Measurements from ENCODE around the gene PDXP. TPM values are rescaled to one million over a fixed set of nuclear protein-coding genes. Genes with fewer than 3 reads are reported as not detected.
A peak's percentile ranks its signal among the peaks of the same experiment; 100 is the strongest.

PDXP gene
- total and polyA plus RNA-seq, 2 of the 13 experiments (the other 11 are each of a cell fraction or from before 2014, with no cell fraction given), result 58.2 to 70.6 TPM

DNA sequence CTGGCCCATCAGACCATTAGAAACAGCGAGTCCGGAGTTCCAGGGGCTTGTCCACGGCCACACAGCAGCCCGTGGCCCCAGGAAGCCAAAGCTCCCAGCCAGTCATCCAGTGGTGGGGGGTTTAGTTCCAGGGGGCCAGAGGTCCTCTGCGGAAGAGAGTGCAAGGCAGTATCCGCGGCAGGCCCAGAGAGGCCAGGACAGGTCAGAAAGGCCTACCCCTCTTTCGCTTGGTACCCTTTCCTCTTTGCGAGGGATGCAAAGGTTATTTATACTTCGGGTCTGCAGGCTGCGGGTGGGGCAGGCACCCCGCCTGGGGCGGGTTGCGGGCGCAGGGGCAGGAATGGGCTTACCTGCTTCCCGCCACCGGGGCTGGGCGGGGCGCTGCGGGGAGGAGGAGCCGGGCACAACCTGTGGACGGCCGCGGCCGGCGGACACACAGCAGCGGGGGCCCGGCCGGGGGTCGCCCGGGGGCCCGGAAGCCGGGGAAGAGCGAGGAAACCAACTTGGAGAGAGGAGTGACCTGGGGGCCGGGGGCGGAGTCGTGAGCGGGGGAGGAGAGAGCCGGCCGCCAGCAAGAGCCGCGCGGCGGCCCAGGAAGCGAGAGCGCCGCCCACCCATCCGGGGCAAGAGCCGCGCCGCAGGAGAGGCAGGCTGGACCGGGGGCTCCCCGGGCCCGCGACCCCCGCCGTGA, 19.3 kb upstream of the PDXP start, which contains the start of gene SH3BP1 (continued):
- TF ChIP-seq ZNF124 (CRISPR knock-in tag; IDR thresholded peaks at IDR 0.05) (no peak), ZNF101 (CRISPR knock-in tag; IDR thresholded peaks at IDR 0.05; ENCODE audit: borderline replicate concordance, low read depth) (no peak), AFF4 (CRISPR knock-in tag; IDR thresholded peaks at IDR 0.05) (no peak), ZNF747 (CRISPR knock-in tag; IDR thresholded peaks at IDR 0.05; ENCODE audit: borderline replicate concordance) (no peak), ZSCAN31 (CRISPR knock-in tag; IDR thresholded peaks at IDR 0.05; ENCODE audit: low read depth) (no peak), ZFP90 (CRISPR knock-in tag; IDR thresholded peaks at IDR 0.05; ENCODE audit: borderline replicate concordance) (no peak), ZSCAN20 (CRISPR knock-in tag; IDR thresholded peaks at IDR 0.05; ENCODE audit: borderline replicate concordance) (no peak), ZNF782 (CRISPR knock-in tag; IDR thresholded peaks at IDR 0.05; ENCODE audit: borderline replicate concordance) (no peak), CEBPB (IDR thresholded peaks at IDR 0.05; ENCODE audit: borderline replicate concordance, low read depth, low read length) (no peak), LCORL (IDR thresholded peaks at IDR 0.05) (no peak), LCORL (CRISPR knock-in tag; IDR thresholded peaks at IDR 0.05) (no peak), SRSF1 (optimal IDR thresholded peaks at IDR 0.05; ENCODE audit: low read depth, low read length) (peak; percentile 65), ZBTB34 (CRISPR knock-in tag; IDR thresholded peaks at IDR 0.05) (no peak), THRA (CRISPR knock-in tag; IDR thresholded peaks at IDR 0.05; ENCODE audit: borderline replicate concordance) (no peak)
- TF ChIP-seq, protein P1, sequence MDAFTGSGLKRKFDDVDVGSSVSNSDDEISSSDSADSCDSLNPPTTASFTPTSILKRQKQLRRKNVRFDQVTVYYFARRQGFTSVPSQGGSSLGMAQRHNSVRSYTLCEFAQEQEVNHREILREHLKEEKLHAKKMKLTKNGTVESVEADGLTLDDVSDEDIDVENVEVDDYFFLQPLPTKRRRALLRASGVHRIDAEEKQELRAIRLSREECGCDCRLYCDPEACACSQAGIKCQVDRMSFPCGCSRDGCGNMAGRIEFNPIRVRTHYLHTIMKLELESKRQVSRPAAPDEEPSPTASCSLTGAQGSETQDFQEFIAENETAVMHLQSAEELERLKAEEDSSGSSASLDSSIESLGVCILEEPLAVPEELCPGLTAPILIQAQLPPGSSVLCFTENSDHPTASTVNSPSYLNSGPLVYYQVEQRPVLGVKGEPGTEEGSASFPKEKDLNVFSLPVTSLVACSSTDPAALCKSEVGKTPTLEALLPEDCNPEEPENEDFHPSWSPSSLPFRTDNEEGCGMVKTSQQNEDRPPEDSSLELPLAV (CRISPR knock-in tag; conservative IDR thresholded peaks at IDR 0.05; ENCODE audit: low read depth), result no peak
- TF ChIP-seq, protein P2, sequence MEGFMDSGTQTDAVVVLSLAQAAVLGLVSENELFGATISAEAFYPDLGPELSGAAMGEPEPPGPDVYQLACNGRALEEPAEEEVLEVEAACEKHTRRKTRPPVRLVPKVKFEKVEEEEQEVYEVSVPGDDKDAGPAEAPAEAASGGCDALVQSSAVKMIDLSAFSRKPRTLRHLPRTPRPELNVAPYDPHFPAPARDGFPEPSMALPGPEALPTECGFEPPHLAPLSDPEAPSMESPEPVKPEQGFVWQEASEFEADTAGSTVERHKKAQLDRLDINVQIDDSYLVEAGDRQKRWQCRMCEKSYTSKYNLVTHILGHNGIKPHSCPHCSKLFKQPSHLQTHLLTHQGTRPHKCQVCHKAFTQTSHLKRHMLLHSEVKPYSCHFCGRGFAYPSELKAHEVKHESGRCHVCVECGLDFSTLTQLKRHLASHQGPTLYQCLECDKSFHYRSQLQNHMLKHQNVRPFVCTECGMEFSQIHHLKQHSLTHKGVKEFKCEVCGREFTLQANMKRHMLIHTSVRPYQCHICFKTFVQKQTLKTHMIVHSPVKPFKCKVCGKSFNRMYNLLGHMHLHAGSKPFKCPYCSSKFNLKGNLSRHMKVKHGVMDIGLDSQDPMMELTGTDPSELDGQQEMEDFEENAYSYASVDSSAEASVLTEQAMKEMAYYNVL (CRISPR knock-in tag; IDR thresholded peaks at IDR 0.05; ENCODE audit: borderline replicate concordance), result no peak
- TF ChIP-seq, protein P3, sequence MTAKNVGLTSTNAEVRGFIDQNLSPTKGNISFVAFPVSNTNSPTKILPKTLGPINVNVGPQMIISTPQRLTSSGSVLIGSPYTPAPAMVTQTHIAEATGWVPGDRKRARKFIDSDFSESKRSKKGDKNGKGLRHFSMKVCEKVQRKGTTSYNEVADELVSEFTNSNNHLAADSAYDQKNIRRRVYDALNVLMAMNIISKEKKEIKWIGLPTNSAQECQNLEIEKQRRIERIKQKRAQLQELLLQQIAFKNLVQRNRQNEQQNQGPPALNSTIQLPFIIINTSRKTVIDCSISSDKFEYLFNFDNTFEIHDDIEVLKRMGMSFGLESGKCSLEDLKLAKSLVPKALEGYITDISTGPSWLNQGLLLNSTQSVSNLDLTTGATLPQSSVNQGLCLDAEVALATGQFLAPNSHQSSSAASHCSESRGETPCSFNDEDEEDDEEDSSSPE (CRISPR knock-in tag; IDR thresholded peaks at IDR 0.05), result peak; percentile 66; the same call in 1 of the 2 replicates

Data from HepG2 (cell line).